Measurements from ENCODE around the gene ACAP2. TPM values are rescaled to one million over a fixed set of nuclear protein-coding genes. Genes with fewer than 3 reads are reported as not detected.

ACAP2 gene
- total and polyA plus RNA-seq, 2 experiments from 2014 or later, result 45.6 to 104 TPM

- Mint-ChIP-seq H3K27me3 (ENCODE audit: insufficient read depth, low read depth, poor library complexity) (peaks cover 7% of the 10 kb centered on the region), H3K27ac (no peak overlapping the region), H3K9me3 (no peaks in the 10 kb centered on the region), H3K4me3 (no peak overlapping the region), H3K4me1 (peaks cover 49% of the 10 kb centered on the region), H3K36me3 (ENCODE audit: low read depth) (peaks cover 29% of the 10 kb centered on the region)
- Histone ChIP-seq H3F3A (replicated peaks; ENCODE audit: low read depth) (no peaks in the 10 kb centered on the region), H3K27ac (ENCODE audit: low read depth) (no peak overlapping the region), H3K36me3 (ENCODE audit: insufficient read depth) (no peaks in the 10 kb centered on the region), H3K9me2 (ENCODE audit: insufficient read depth) (no peaks in the 10 kb centered on the region), H3K27me3 (ENCODE audit: insufficient read depth) (no peaks in the 10 kb centered on the region), H2AFZ (no peak overlapping the region), H3K4me3 (no peak overlapping the region), H3K4me2 (no peak overlapping the region), H3K79me2 (replicated peaks; ENCODE audit: insufficient read depth) (peaks cover 90% of the 10 kb centered on the region), H3K4me1 (ENCODE audit: insufficient read depth) (peaks cover 12% of the 10 kb centered on the region), H4K20me1 (replicated peaks; ENCODE audit: insufficient read depth) (no peaks in the 10 kb centered on the region; the same call in 1 of the 2 replicates)
- DNase-seq (ENCODE audit: low spot score) (no peak), ATAC-seq (no peak)
- TF ChIP-seq JUNB (IDR thresholded peaks at IDR 0.05; ENCODE audit: unreplicated experiment) (no peak), STAT1 (IDR thresholded peaks at IDR 0.05; ENCODE audit: unreplicated experiment) (no peak), CTCF (conservative IDR thresholded peaks at IDR 0.05; ENCODE audit: low read depth in 2 of 2) (no peak), ZNF331 (CRISPR knock-in tag; IDR thresholded peaks at IDR 0.05; ENCODE audit: low read depth) (no peak), ETS1 (IDR thresholded peaks at IDR 0.05) (no peak), POLR2AphosphoS5 (IDR thresholded peaks at IDR 0.05; ENCODE audit: low read depth) (no peak), NANOG (IDR thresholded peaks at IDR 0.05; ENCODE audit: borderline replicate concordance) (no peak), REST (IDR thresholded peaks at IDR 0.05; ENCODE audit: unreplicated experiment) (no peak), CREB1 (CRISPR knock-in tag; IDR thresholded peaks at IDR 0.05; ENCODE audit: low read depth) (no peak), ZNF114 (CRISPR knock-in tag; IDR thresholded peaks at IDR 0.05) (no peak), EZH2phosphoT487 (IDR thresholded peaks at IDR 0.05; ENCODE audit: unreplicated experiment) (no peak), EZH2 (IDR thresholded peaks at IDR 0.05; ENCODE audit: low read depth, unreplicated experiment) (no peak)
- TF ChIP-seq, protein P1, sequence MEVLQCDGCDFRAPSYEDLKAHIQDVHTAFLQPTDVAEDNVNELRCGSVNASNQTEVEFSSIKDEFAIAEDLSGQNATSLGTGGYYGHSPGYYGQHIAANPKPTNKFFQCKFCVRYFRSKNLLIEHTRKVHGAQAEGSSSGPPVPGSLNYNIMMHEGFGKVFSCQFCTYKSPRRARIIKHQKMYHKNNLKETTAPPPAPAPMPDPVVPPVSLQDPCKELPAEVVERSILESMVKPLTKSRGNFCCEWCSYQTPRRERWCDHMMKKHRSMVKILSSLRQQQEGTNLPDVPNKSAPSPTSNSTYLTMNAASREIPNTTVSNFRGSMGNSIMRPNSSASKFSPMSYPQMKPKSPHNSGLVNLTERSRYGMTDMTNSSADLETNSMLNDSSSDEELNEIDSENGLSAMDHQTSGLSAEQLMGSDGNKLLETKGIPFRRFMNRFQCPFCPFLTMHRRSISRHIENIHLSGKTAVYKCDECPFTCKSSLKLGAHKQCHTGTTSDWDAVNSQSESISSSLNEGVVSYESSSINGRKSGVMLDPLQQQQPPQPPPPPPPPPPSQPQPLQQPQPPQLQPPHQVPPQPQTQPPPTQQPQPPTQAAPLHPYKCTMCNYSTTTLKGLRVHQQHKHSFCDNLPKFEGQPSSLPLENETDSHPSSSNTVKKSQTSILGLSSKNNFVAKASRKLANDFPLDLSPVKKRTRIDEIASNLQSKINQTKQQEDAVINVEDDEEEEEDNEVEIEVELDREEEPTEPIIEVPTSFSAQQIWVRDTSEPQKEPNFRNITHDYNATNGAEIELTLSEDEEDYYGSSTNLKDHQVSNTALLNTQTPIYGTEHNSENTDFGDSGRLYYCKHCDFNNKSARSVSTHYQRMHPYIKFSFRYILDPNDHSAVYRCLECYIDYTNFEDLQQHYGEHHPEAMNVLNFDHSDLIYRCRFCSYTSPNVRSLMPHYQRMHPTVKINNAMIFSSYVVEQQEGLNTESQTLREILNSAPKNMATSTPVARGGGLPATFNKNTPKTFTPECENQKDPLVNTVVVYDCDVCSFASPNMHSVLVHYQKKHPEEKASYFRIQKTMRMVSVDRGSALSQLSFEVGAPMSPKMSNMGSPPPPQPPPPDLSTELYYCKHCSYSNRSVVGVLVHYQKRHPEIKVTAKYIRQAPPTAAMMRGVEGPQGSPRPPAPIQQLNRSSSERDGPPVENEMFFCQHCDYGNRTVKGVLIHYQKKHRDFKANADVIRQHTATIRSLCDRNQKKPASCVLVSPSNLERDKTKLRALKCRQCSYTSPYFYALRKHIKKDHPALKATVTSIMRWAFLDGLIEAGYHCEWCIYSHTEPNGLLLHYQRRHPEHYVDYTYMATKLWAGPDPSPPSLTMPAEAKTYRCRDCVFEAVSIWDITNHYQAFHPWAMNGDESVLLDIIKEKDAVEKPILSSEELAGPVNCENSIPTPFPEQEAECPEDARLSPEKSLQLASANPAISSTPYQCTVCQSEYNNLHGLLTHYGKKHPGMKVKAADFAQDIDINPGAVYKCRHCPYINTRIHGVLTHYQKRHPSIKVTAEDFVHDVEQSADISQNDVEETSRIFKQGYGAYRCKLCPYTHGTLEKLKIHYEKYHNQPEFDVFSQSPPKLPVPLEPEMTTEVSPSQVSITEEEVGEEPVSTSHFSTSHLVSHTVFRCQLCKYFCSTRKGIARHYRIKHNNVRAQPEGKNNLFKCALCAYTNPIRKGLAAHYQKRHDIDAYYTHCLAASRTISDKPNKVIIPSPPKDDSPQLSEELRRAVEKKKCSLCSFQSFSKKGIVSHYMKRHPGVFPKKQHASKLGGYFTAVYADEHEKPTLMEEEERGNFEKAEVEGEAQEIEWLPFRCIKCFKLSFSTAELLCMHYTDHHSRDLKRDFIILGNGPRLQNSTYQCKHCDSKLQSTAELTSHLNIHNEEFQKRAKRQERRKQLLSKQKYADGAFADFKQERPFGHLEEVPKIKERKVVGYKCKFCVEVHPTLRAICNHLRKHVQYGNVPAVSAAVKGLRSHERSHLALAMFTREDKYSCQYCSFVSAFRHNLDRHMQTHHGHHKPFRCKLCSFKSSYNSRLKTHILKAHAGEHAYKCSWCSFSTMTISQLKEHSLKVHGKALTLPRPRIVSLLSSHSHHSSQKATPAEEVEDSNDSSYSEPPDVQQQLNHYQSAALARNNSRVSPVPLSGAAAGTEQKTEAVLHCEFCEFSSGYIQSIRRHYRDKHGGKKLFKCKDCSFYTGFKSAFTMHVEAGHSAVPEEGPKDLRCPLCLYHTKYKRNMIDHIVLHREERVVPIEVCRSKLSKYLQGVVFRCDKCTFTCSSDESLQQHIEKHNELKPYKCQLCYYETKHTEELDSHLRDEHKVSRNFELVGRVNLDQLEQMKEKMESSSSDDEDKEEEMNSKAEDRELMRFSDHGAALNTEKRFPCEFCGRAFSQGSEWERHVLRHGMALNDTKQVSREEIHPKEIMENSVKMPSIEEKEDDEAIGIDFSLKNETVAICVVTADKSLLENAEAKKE (CRISPR knock-in tag; IDR thresholded peaks at IDR 0.05), result no peak
These were observed 192.9 kb downstream of the ACAP2 start for GRCh38 chr3:195249858-195250464.
